Inflammatory macrophage (primary cell): ENCODE measurements around the gene POU2AF1.

Experiments used
- DNase-seq, 2 donors: peaks; one replicate each; pipeline ENCODE4 v3.0.0-alpha.2; 2020 to 2022

Gene POU2AF1

GRCh38 chr11:111310723-111311122 lies 68.4 kb downstream of the POU2AF1 start:
- no peak for DNase-seq

GRCh38 chr11:111310088-111310487 lies 69.0 kb downstream of the POU2AF1 start:
- no peak for DNase-seq

GRCh38 chr11:111309215-111309915 lies 69.7 kb downstream of the POU2AF1 start:
- DNase-seq, result no peak

- no peak for DNase-seq
These were observed 70.9 kb downstream of the POU2AF1 start for GRCh38 chr11:111308140-111308539.

GRCh38 chr11:111307472-111308108 lies 71.5 kb downstream of the POU2AF1 start:
- no peak for DNase-seq

- no peak for DNase-seq
These were observed 72.8 kb downstream of the POU2AF1 start for GRCh38 chr11:111306321-111306720.

- DNase-seq, result no peak
These were observed 73.2 kb downstream of the POU2AF1 start for GRCh38 chr11:111305876-111306275.

GRCh38 chr11:111305162-111305802 lies 73.8 kb downstream of the POU2AF1 start:
- no peak for DNase-seq

GRCh38 chr11:111303461-111303860 lies 75.6 kb downstream of the POU2AF1 start:
- no peak for DNase-seq

- no peak for DNase-seq
These were observed 76.8 kb downstream of the POU2AF1 start for GRCh38 chr11:111302298-111302697.
